ENCODE data around the gene GPR153. TPM values are rescaled to one million over a fixed set of nuclear protein-coding genes. Genes with fewer than 3 reads are reported as not detected.

GPR153 gene
- total RNA-seq, 5 donors from 2014 or later (not counting 1 experiment from before 2014, with no cell fraction given) = 0.35 to 2.7 (median 0.72) TPM

GRCh38 chr1:6197746-6198427 lies 63.0 kb downstream of the GPR153 start:
- H3K27ac Mint-ChIP-seq = peak overlapping the region; percentile 82 to 97
- Histone ChIP-seq H3K4me3 (ENCODE audit: control insufficient read depth in 1 of 2, extremely low read depth in 1 of 2, low read length in 1 of 2) (peak overlapping the region in 1 of 2 donors; percentile 98), H3K36me3 (ENCODE audit: control insufficient read depth in 2 of 2, extremely low read depth in 1 of 2, insufficient read depth in 1 of 2, low read length in 1 of 2) (peaks cover 0 to 42% of the 10 kb centered on the region in 2 donors), H3K9me3 (no peaks in the 10 kb centered on the region), H3K27ac (ENCODE audit: low read length) (no peak overlapping the region), H3K27me3 (replicated peaks in 1 of 2; ENCODE audit: control insufficient read depth in 2 of 2, extremely low read depth in 1 of 2, insufficient read depth in 2 of 2, low read length in 1 of 2) (peaks cover 0 to 3% of the 10 kb centered on the region in 2 experiments), H3K4me1 (ENCODE audit: control insufficient read depth in 1 of 2, extremely low read depth in 1 of 2, insufficient read depth in 2 of 2, low read length in 2 of 2) (peaks cover 12 to 32% of the 10 kb centered on the region in 2 experiments)
- DNase-seq (no peak), ATAC-seq (replicated peaks in 1 of 4) (no peak)
- no peaks in the 10 kb centered on the region for H3K27me3 Mint-ChIP-seq
- H3K9me3 Mint-ChIP-seq = peaks cover 0 to 3% (median 0%) of the 10 kb centered on the region in 3 donors
- 33% methylated on average over 2 of the region's 6 CpGs for WGBS (ENCODE audit: insufficient coverage)
- POLR2A ChIA-PET = no interaction called here
- peaks cover 13% of the 10 kb centered on the region for H3K36me3 Mint-ChIP-seq
- peaks cover 49 to 54% (median 51%) of the 10 kb centered on the region in 3 donors for H3K4me1 Mint-ChIP-seq
- H3K4me3 Mint-ChIP-seq = peak overlapping the region; percentile 85 to 97 (median 96)
- CTCF ChIA-PET = interaction anchor here in 1 of 2 donors (1.0 kb wide), 1 partner anchor 15 kb away, joined by 3 read pairs; no protein-coding TSS in a partner anchor

Other genes starting within 250 kb of the GPR153 start
- gene KCNAB2, start 215.2 kb downstream of the GPR153 start, total RNA-seq = 100 to 1,000 TPM; 181 to 270 (median 252) TPM
- under 1 TPM; 0.05 to 0.23 (median 0.16) TPM for gene CHD5, start 80.8 kb downstream of the GPR153 start, total RNA-seq
- gene RPL22, start 61.5 kb downstream of the GPR153 start, total RNA-seq = 100 to 1,000 TPM; 448 to 621 (median 462) TPM
- 1 to 10 TPM; 4.7 to 9.7 (median 6.9) TPM for gene RNF207, start 55.0 kb downstream of the GPR153 start, total RNA-seq
- gene ICMT, start 25.1 kb downstream of the GPR153 start, total RNA-seq = 10 to 100 TPM in 4 of 5 donors, 1 to 10 TPM in 1; 9.6 to 24.0 (median 20.7) TPM
- gene HES3, start 16.9 kb downstream of the GPR153 start, total RNA-seq = not detected
- 1 to 10 TPM; 6.1 to 9.3 (median 7.4) TPM for gene ACOT7, start 132.7 kb upstream of the GPR153 start, total RNA-seq
- under 1 TPM in 1 of 5 donors, not detected in 4; 0.16 TPM for gene HES2, start 158.8 kb upstream of the GPR153 start, total RNA-seq
- gene ESPN, start 163.7 kb upstream of the GPR153 start, total RNA-seq = 1 to 10 TPM; 2.1 to 9.2 (median 6.2) TPM
- 100 to 1,000 TPM; 215 to 580 (median 446) TPM for gene TNFRSF25, start 205.1 kb upstream of the GPR153 start, total RNA-seq
- gene PLEKHG5, start 230.6 kb upstream of the GPR153 start, total RNA-seq = 10 to 100 TPM in 1 of 5 donors, 1 to 10 TPM in 4; 7.1 to 18.2 (median 8.4) TPM

All from T-cell (primary cell).